D341Med (cell line): ENCODE results near the gene ARPC1B.
"Not testable (repeated sequence)": the region's sequence is repeated elsewhere in the genome, so short reads cannot be mapped to it uniquely, and the experiment has no call there.

Experiments used
- DNase-seq: peaks from one replicate; pipeline ENCODE4 v3.0.0; 2012; ENCODE audit warnings: low spot score

ARPC1B gene

GRCh38 chr7:99409806-99410205, 35.3 kb downstream of the ARPC1B start:
- DNase-seq = no peak

- DNase-seq = no peak
Observed at GRCh38 chr7:99410635-99411034, 36.1 kb downstream of the ARPC1B start.

DNA sequence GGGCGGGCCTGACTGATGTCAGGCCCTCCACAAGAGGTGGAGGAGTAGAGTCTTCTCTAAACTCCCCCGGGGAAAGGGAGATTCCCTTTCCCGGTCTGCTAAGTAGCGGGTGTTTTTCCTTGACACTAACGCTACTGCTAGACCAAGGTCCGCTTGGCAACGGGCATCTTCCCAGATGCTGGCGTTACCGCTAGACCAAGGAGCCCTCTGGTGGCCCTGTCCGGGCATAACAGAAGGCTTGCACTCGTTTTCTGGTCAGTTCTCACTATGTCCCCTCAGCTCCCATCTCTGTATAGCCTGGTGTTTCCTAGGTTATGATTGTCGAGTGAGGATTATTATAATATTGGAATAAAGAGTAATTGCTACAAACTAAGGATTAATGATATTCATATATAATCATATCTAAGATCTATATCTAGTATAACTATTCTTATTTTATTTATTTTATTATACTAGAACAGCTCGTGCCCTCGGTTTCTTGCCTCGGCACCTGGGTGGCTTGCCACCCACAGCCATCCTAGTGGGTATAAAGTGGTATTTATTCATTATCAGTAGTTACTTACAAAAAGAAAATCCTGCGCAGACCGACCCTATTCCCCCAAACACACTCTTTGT, 41.1 kb downstream of the ARPC1B start:
- DNase-seq = not testable (repeated sequence)

DNA sequence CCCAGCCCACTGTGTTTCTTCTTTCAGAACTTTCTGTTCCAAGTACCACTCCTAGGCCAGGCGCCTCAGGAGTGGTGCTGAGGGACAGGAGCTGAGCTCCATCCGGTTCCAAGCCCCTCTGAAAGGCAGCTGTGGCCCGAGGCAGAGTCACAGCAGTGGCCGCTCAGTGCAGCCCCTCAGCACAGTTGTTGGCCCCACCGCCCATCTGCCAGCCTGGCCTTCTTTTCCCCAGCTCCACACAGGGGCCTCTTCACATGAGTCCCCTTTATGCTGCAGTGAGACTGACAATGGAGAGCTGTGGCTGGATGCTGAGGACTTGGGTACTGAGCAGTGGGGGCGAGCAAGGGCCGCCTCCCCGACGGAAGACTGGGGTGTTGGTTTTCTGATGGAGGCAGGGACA, 43.7 kb downstream of the ARPC1B start:
- DNase-seq = peak; percentile 13

GRCh38 chr7:99419323-99420021, 44.9 kb downstream of the ARPC1B start:
- DNase-seq = no peak

GRCh38 chr7:99420213-99420612, 45.7 kb downstream of the ARPC1B start:
- DNase-seq = no peak

DNA sequence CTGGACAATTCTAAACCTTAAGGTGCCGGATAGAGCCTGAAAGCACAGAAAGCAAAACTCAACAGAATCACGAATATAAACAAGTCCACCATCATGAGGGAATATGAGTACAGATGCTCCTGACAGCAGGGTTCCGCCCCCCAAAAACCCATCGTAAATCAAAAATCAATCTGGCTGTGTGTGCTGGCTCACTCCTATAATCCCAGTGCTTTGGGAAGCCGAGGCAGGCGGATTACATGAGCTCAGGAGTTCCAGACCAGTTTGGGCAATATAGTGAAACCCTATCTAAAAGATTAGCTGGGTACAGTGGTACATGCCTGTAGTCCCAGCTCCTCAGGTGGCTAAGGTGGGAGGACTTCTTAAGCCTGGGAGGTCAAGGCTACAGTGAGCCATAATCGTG, 46.5 kb downstream of the ARPC1B start:
- no peak for DNase-seq

GRCh38 chr7:99422186-99422585, 47.7 kb downstream of the ARPC1B start:
- DNase-seq = no peak

DNA sequence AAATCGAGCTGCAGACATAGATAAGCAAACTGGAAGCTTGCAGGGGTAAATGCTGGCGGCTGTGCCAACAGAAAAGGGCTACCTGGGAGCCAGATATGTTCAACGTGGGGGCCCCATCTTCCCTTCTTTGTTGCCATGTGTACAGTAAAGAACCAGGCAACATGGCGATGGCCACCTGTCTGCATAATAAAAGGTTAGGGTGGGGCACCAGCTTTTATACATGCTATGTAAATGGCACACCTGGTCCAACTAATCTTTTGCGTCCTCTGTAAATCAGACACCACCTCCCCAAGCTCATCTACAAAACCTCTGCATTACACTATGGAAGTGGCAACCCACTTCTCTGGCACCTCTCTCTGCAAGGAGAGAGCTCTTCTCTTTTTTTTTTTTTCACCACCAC, 48.1 kb downstream of the ARPC1B start:
- DNase-seq = no peak

GRCh38 chr7:99424932-99425730, 50.6 kb downstream of the ARPC1B start:
- no peak for DNase-seq

DNA sequence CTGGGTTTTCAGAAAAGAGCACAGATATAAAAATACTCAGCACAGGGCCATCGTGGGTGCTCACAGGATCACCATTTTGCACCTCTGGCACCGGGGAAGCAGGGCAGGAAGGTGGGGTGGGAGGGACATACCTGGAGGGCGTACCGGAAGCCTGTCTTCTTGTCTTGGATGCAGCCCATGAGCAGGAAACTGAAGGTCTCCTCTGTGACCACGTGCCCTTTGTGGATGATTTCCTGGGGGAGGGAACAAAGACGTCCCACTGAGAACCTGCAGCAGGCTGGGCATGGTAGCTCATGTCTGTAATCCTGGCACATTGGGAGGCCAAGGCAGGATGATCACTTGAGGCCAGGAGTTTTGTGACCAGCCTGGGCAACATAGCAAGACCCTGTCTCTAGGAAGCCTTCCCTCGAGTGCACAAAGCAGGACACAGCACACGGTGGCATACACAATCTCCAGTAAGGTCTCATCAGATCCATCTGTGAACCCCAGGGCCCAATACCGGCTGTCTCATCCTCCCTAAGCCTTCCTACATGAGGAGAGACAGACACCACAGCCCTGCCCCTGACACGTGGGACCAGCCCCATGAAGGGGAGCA, 54.5 kb downstream of the ARPC1B start:
- DNase-seq = no peak

GRCh38 chr7:99429756-99430155, 55.2 kb downstream of the ARPC1B start:
- DNase-seq = no peak

- DNase-seq = not testable (repeated sequence)
Observed at GRCh38 chr7:99431756-99432540, 57.4 kb downstream of the ARPC1B start.

DNA sequence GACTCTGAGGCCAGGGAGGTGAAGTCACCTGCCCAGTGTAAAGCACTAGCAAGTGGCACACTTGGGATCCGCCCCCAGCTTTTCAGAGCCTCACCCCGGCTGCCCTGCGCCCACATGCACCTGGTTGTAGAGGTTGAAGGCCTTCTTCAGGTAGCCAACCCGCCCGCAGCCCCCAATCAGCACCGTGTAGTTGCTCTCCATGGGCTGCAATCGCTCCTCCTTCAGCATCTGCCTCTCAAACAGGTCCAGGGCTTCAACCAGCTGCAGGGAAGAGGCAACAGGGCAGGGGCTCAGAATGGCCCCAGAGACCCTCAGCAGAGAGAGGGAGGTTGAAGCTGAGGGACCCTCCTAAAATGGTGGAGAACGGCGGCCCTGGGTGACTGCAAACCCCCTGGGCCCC, 58.6 kb downstream of the ARPC1B start:
- DNase-seq = no peak

DNA sequence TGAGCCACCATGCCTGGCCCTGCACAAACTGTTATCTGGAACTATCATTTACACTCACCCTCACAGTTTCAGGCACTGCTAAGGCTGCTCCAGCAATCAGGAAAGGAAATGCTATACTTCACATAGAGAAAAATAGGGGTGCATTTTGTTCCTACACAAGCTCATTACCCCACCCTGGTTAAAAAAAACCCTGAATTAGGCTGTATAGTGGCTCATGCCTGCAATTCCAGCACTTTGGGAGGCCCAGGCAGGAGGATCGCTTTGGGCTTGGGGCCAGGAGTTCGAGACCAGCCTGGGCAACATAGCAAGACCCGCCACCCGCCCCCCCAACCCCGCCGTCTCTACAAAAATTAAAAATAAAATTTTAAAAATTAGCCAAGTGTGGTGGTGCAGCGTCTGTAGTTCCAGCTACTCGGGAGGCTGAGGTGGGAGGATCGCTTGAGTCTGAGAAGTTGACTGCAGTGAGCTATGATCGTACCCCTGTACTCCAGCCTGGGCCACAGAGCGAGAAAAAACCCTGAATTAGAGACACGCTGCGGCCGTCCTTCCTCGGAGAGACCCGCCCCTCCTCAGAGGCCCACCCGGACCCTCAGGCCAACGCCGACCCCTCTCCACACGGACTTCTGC, 63.5 kb downstream of the ARPC1B start:
- no peak for DNase-seq

DNA sequence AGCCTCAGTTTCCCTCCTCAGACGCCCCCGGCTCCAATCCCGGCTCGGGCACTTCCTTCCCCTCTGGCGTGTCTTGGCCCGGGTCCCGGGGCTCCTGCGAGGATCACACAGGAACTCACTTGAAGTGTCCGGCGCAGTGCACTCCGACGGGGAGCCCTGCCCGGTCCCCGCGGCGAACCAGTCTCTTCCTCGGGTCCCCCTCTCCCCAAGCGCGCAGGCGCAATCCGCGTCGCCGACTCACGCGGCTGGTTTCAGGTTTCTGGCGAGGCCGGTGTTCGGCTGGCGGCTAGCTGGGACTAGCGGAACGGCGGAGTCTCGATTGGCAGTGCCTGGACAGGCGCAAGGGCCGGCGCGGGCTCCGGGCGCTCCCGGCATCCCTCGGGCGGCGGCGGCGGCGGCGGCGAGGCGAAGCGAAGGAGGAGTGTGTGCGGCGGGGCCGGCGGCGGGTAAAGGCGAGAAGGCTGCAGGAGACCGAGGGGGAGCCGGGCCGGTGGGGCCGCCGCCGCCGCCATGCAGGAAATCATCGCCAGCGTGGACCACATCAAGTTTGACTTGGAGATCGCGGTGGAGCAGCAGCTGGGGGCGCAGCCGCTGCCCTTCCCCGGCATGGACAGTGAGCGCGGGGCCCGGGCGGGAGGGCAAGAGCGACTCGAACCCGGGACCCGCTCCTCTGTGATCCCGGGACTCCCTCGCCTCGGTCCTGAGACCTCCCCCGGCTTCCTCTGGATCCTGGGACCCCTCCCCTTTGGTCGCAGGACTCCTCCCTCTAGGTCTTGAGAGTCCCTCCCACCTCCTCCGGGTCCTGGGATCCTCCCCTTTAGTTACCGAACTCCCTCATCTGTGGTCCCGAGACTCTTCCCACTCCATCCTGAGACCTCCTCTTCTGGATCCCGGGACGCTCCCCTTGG, 64.3 kb downstream of the ARPC1B start, which contains the start of the genes CPSF4 and PTCD1:
Gene CPSF4, plus strand, starts transcription at position 371 of the 908 bp plus-strand sequence. Its CDS starts 140 bp downstream, at position 511.
Gene PTCD1, minus strand, starts transcription at position 226 of the 908 bp plus-strand sequence. CDS start 3,556 bp downstream, outside the sequence.
- DNase-seq = peak; percentile 98

DNA sequence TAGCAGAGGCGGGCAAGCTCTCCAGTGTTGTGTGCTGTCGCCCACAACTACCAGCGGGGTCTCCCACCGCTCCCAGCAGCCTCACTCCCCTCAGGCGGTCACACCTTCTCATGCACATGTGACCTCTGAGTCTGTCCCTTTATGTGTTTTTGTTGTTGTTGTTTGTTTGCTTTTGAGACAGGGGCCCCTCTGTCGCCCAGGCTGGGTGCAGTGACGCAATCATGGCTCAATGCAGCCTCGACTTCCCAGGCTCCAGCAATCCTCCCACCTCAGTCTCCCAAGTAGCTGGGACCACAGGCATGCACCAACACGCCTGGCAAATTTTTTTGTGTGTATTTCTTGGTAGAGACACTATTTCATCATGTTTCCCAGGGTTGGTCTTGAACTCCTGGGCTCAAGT, 65.7 kb downstream of the ARPC1B start:
- no peak for DNase-seq
